Renal cortex interstitium (tissue), 15 donors: Measurements from ENCODE around the gene MRPL45. TPM values are rescaled to one million over a fixed set of nuclear protein-coding genes. Genes with fewer than 3 reads are reported as not detected.
"Not testable (repeated sequence)": the region's sequence is repeated elsewhere in the genome, so short reads cannot be mapped to it uniquely, and the experiment has no call there.

Source experiments
- DNase-seq, 11 donors: peaks; one replicate each; pipeline ENCODE4 v3.0.0-alpha.2; 2013; ENCODE audit warnings: low read depth in 9 of 11, low spot score in 4 of 11; ENCODE audit errors: extremely low read depth in 1 of 11
- long read RNA-seq, 16 experiments: transcript quantifications; one replicate each; lab custom pipeline, GENCODE V29; 2026
- polyA plus RNA-seq, 3 donors: library from polyadenylated mRNA; unstranded; fragments of 120-200 nt; gene quantifications; one replicate each; pipeline ENCODE4 v1.2.1, GENCODE V29; 2013; ENCODE audit not compliant: insufficient read length in 3 of 3

The MRPL45 gene
- 10 to 100 TPM; 54.3 to 72.7 (median 61.9) TPM for polyA plus RNA-seq
- long read RNA-seq, donor 1, transcript MRPL45-203 (8 exons, 1,705 nt): major isoform, 16 of 30 reads
- long read RNA-seq, donor 1, partial matches to known transcripts: 14 of 30 reads
- long read RNA-seq, donor 1, other reads (novel, unspliced or antisense): 0 of 30 reads
- long read RNA-seq, donor 2, transcript MRPL45-203 (8 exons, 1,705 nt): major isoform, 9 of 23 reads
- long read RNA-seq, donor 2, partial matches to known transcripts: 14 of 23 reads
- long read RNA-seq, donor 2, other reads (novel, unspliced or antisense): 0 of 23 reads
- long read RNA-seq, donor 3, transcript MRPL45-203 (8 exons, 1,705 nt): major isoform, 18 of 19 reads
- long read RNA-seq, donor 3, partial matches to known transcripts: 0 of 19 reads
- long read RNA-seq, donor 3, other reads (novel, unspliced or antisense): 0 of 19 reads
- long read RNA-seq, donor 4, transcript MRPL45-203 (8 exons, 1,705 nt): major isoform, 10 of 10 reads
- long read RNA-seq, donor 4, partial matches to known transcripts: 0 of 10 reads
- long read RNA-seq, donor 4, other reads (novel, unspliced or antisense): 0 of 10 reads
- long read RNA-seq, donor 5: 0 reads
- long read RNA-seq, donor 6, transcript MRPL45-203 (8 exons, 1,705 nt): major isoform, 13 of 22 reads
- long read RNA-seq, donor 6, partial matches to known transcripts: 9 of 22 reads
- long read RNA-seq, donor 6, other reads (novel, unspliced or antisense): 0 of 22 reads
- long read RNA-seq, donor 7, transcript MRPL45-203 (8 exons, 1,705 nt): major isoform, 25 of 26 reads
- long read RNA-seq, donor 7, partial matches to known transcripts: 0 of 26 reads
- long read RNA-seq, donor 7, other reads (novel, unspliced or antisense): 0 of 26 reads
- long read RNA-seq, donor 8: 0 reads
- long read RNA-seq, donor 9, transcript MRPL45-203 (8 exons, 1,705 nt): major isoform, 16 of 16 reads
- long read RNA-seq, donor 9, partial matches to known transcripts: 0 of 16 reads
- long read RNA-seq, donor 9, other reads (novel, unspliced or antisense): 0 of 16 reads
- long read RNA-seq, donor 10, transcript MRPL45-203 (8 exons, 1,705 nt): major isoform, 10 of 17 reads
- long read RNA-seq, donor 10, partial matches to known transcripts: 7 of 17 reads
- long read RNA-seq, donor 10, other reads (novel, unspliced or antisense): 0 of 17 reads
- long read RNA-seq, donor 11, transcript MRPL45-203 (8 exons, 1,705 nt): major isoform, 8 of 8 reads
- long read RNA-seq, donor 11, partial matches to known transcripts: 0 of 8 reads
- long read RNA-seq, donor 11, other reads (novel, unspliced or antisense): 0 of 8 reads
- long read RNA-seq, donor 12, transcript MRPL45-203 (8 exons, 1,705 nt): major isoform, 9 of 9 reads
- long read RNA-seq, donor 12, partial matches to known transcripts: 0 of 9 reads
- long read RNA-seq, donor 12, other reads (novel, unspliced or antisense): 0 of 9 reads
- long read RNA-seq, donor 13: 0 reads
- long read RNA-seq, donor 14, transcript MRPL45-203 (8 exons, 1,705 nt): major isoform, 13 of 13 reads
- long read RNA-seq, donor 14, partial matches to known transcripts: 0 of 13 reads
- long read RNA-seq, donor 14, other reads (novel, unspliced or antisense): 0 of 13 reads
- long read RNA-seq, donor 15, transcript MRPL45-203 (8 exons, 1,705 nt): major isoform, 13 of 14 reads
- long read RNA-seq, donor 15, partial matches to known transcripts: 0 of 14 reads
- long read RNA-seq, donor 15, other reads (novel, unspliced or antisense): 0 of 14 reads
- long read RNA-seq, donor 16, transcript MRPL45-203 (8 exons, 1,705 nt): major isoform, 47 of 59 reads
- long read RNA-seq, donor 16, partial matches to known transcripts: 11 of 59 reads
- long read RNA-seq, donor 16, other reads (novel, unspliced or antisense): 0 of 59 reads

DNA sequence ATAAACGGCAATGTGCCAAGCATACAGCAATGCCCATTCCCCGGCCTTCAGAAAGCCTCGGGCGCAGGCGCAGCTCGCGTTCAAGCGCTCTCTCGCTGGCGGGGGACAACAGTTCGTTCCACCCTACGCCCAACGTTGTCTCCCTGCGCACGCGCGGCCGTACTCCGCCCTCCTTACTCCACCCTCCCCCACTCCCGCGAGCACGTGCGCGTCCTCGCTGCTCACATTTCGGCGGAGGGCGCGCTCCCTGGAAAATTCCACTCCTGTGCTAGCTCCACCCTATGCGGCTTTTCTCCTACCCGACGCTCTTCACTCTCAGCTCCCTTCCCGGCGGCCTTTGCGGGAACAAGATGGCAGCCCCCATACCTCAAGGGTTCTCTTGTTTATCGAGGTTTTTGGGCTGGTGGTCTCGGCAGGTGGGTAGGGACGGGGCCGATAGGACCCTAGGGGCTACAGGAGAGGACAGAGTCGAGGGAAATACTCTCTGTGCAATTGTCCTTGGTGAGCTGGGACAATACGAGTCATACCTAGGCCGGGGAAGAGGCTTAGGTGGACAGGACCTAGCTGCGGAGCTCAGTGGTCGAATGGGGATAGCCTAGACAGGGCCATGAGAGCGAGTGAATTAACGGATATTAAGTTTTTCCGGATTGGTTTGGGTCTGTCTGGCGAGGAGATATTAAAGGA, at the start of gene MRPL45:
Gene MRPL45, plus strand, starts transcription at position 335 of the 684 bp plus-strand sequence. Its CDS starts 16 bp downstream, at position 351.
- DNase-seq: peak; percentile 89 to 96 (median 93)

DNA sequence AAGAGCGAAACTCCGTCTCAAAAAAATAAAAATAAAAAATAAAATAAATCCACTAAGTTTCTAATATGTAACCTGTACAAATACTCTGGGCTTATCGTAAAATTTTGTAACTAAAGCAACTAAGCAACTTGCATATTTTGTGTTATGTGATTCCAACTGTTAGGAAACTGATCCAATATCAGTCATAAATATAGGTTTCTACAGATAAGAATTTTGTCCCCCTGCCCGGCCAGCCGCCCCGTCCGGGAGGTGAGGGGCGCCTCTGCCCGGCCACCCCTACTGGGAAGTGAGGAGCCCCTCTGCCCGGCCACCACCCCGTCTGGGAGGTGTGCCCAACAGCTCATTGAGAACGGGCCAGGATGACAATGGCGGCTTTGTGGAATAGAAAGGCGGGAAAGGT, 43.8 kb upstream of the MRPL45 start:
- not testable (repeated sequence) for DNase-seq

DNA sequence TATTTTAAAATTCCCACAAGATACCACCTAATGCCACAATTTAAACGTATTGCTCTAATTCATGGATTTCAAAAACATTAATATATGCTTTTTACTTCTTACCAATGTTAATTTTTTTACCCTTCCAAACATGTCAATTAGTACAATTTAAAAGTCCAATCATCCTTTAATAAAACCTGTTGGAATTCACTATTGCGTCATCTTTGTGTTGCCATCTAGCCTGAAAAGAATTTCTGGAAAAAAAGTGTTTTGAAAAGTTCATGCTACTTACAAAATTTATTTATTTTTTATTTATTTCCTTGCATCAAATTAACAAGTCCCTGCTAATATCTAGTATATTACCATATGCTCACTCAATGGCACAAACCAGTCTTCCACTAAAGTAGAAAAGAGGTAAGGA, 42.6 kb upstream of the MRPL45 start:
- not testable (repeated sequence) for DNase-seq

DNA sequence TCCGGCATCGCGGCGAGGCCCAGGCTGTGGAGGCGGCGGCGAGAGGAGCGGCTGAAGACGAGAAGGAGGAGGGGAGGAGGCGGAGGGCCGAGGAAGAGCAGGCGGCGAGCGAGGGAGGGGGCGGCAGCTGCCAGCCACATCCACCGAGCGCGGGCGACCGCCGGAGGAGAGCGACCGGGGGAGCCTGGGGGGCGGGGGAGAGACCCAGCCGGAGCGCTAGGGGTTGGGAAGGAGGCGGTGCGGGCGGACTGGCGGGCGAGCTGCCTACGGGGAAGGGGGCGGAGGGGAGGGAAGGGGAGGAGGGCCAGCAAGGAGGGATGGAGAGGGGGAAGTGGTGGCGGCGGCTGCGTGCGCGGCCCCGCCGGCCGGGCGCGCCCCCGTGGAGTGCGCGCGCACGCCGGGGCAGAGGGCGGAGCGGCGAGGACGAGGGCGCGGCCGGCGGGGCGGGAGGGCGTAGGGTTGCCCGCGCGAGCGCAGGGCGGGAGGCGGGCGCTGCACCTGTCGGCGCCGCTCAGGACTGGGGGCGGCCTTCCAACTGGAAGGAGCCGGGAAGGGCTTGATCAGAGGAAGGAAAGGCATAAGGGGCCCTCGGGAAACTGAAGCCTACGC, 39.9 kb upstream of the MRPL45 start:
- peak in 9 of 11 donors; percentile 40 to 71 (median 54) for DNase-seq

DNA sequence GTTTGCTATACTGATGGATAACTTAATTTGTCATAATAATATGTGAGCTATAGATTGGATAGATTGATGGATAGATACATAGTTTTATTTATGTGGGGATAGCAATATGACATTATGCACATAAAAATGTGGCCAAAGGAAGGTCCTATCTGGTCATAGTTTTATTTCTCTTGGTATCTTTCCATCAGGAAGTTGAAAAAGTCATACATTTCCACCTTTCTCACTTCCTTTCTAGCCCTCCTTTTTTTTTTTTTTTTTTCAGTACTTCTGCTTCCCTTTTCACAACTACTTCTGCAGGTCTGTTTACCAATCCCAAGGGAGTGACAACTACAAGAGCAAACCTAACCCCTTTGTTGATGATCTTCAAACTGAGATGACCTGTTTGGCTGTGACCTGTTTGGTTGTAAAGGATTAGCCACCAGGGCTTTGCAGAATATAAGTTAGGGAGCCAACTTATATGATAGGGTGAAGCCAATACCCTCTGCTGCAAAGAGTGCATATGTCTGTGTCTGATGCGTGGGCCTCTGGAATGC, 30.9 kb upstream of the MRPL45 start:
- DNase-seq: not testable (repeated sequence)

DNA sequence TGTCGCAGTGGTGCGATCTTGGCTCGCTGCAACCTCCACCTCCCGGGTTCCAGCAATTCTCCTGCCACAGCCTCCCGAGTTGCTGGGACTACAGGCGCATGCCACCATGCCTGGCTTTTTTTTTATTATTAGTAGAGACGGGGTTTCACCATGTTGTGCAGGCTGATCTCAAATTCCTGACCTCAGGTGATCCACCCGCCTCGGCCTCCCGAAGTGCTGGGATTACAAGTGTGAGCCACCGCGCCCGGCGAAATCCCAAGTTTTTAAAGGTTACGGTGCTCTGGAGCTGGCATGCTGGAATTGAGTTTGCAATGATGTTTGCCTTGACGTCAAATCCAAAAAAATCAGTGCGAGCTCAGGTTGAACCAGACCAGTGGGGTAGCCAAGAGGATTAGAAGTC, 30.4 kb upstream of the MRPL45 start:
- not testable (repeated sequence) for DNase-seq

DNA sequence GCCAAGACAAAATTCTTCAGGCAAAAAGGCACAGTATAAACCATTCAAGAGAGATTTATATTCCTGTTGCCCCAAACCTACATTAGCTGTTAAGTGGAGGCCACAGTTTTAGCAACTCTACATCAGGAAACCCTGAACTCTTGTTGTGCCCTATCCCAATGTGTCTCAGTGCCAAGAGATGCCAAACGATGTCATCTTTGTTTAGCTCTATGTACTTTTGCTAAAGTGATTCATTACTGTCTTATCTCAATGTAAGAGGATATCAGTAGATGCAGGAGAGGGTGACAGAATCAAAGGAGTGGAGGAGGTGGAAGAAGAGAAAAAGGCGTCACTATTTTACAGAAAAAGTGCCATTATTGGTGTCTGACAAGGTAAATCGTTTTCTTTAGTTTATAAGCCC, 28.8 kb upstream of the MRPL45 start:
- not testable (repeated sequence) for DNase-seq

DNA sequence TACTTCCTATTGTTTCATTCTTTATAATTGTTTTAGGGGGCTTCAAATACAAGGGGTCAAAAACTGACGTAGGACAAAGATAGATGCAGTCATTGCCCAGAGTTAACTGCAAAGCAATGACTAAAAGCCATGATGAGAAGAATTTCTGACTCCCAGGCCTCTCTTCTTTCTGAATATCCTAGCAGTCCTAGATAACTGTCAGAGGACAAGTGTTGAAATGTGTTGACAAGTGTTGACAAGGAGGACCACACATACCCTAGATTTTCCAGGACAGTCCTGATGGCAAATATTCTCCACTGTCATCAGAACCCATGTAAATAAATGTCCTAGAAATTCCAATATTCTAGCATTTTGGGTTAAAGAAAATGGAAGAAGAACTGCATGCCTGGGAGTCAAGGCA, 27.9 kb upstream of the MRPL45 start:
- not testable (repeated sequence) for DNase-seq

DNA sequence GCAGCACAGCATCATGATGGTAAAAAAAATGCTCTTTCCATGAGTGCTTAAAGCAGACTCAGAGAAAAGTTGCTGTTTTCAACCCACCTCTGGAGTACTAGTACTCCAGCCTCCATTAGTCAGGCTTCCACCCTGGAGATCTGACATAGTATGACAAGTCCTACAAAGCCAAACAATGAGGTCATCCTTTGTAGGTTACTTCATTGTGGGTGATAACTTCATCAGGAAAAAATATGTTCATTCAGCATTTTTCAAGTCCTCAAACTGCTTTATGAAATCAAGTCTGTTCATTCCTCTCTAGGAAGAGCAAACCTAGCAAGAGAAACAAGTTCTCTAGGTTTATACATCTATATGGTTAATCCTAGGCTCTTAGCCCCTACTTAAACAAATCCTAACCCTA, 27.4 kb upstream of the MRPL45 start:
- DNase-seq: not testable (repeated sequence)

DNA sequence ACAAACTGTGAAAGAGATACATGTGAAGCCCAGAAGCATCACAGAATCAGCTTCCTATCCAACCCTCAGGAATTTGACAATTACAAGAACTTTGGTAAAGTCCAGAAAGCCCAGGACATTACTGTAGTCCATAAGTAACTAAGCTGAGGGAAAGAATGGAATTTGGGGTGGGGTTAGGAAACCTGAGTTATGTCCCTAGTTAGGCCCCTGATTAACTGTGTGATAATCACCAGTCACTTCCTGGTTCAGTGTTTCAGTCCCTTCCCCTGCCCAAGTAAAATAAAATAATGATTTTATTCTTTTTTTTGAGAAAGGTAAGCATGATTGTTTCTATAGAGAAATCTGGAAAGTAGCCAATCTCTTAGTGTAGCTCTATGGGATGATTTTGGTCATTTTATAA, 11.0 kb upstream of the MRPL45 start:
- not testable (repeated sequence) for DNase-seq

DNA sequence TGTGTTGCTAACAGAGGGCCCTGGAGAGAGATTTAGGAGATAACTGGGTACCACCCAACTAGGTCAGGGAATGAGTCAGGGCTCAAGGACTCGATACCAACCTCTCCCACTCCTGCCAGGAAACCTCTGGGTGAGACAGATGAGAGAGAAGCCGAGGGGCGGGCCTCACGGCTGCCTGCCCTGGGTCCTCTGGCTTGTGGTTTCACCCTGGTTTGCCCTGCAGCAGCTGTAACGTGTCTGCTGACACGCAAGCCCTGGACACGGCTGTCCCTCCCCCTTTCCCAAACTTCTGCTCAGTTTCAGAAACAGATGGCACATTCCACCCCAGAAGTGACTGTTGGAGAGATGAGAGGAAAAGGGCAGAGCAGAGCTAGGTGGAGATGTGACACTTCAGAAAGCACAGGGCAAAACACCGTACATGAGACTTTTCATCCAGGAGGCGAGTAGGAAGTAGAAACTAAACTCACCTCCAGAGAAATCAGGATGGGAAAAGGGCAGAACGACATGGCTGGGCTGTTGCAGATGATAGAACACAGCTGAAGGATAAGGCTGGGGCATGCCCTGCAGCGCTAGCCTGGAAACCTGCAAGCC, 10.4 kb upstream of the MRPL45 start:
- peak in 7 of 11 donors; percentile 10 to 45 (median 26) for DNase-seq

DNA sequence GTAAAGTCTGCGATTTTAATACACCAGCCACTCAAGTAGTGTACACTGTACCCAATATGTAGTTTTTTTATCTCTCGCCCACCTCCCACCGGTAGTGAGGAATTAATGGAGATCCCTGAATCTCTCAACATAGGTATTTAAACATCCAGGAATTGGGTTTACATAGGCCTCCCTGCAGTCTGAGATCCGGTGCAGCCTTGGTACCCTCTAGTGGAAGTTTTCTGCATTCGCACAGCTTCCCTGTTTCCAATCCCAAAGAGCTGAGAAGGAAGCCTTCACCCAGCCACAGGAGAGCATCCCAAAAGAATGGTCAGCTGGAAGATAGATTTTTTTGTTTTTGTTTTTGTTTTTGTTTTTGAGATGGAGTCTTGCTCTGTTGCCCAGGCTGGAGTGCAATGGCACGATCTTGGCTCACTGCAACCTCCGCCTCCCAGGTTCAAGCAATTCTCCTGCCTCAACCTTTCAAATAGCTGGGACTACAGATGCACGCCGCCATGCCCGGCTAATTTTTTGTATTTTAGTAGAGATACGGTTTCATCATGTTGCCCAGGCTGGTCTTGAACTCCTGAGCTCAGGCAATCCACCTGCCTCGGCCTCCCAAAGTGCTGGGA, 8.6 kb upstream of the MRPL45 start:
- not testable (repeated sequence) for DNase-seq

DNA sequence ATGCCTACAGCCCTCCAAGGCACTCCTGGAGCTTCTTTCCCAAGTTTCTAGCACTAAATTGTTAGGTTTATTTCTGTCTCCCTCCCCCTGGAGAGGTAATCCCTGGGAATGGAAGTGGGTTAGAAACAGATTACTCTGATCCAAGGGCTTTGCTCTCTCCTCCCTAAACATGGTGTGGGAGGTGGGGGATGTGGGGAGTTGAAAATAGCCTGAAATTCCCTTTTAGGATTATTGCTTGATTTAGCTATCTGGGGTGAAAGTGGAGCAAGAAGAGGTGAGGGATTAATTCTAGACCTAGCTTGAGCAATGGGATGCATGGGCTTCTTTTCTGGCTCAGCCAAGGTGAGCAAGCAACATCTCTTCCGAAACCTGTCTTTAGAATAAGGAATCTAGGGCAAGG, 7.2 kb upstream of the MRPL45 start:
- not testable (repeated sequence) for DNase-seq

DNA sequence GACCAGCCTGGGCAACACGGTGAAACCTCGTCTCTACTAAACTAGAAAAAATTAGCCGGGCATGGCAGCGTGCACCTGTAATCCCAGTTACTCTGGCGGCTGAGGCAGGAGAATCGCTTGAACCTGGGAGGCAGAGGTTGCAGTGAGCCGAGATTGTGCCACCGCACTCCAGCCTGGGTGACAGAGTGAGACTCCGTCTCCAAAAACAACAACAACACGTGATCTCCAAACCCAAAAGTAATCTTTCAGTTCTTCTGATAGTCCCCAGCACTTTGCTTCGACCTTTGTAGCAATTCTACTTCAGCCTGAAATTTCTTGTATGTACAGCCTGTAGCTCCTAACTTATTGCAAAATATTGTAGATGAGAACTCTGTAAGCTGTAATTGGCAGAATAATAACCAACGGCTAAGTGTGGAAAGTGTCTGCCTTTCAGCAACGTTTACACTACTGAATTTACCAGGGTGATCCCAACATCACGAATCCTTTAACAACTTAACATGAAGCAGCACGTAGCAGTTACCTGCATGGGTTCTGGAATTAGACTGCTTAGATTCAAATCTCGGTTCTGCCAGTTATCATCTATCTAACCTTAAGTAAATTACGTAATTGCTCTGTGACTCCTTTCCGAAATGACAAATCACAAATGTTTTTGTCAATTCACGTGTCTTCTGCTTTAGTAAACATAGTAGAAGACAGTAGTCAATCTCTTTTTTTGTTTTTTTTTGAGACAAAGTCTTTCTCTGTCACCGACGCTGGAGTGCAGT, 1.2 kb upstream of the MRPL45 start:
- DNase-seq: not testable (repeated sequence)

DNA sequence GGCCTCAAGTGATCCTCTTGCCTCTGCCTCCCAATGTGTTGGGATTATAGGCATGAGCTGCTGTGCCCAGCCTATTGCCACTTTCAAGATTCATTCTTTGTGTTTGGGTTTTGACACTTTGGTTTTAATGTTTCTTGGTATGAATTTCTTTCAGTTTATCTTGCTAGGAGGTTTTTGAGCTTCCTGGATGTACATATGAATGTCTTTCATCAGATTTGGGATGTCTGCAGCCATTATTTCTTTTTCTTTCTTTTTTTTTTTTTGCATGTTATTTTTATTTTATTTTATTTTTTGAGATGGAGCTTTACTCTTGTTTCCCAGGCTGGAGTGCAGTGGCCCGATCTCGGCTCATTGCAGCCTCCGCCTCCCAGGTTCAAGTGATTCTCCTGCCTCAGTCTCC, 18.5 kb downstream of the MRPL45 start:
- no peak for DNase-seq
